ENCODE data around the gene ARL3.
A peak's percentile ranks its signal among the peaks of the same experiment; 100 is the strongest.

Gene ARL3

GRCh38 chr10:102714621-102715455 is 641 bp upstream of the ARL3 start, which contains the start of gene SFXN2:
Gene SFXN2 (plus strand): TSS chr10:102714636. CDS start chr10:102726637, 12,001 bp downstream.
- Histone ChIP-seq H3K27me3 (ENCODE audit: insufficient read depth, low read length) (no peaks in the 10 kb centered on the region), H3K4me1 (ENCODE audit: insufficient read depth, low read length) (peaks cover 24% of the 10 kb centered on the region), H3K9ac (ENCODE audit: low read depth, low read length) (peak within 1 kb of the TSS; percentile 93), H3K4me3 (ENCODE audit: low read length) (peak within 1 kb of the TSS; percentile 96), H3K9me3 (ENCODE audit: insufficient read depth, low read depth, low read length) (no peaks in the 10 kb centered on the region), H3K36me3 (ENCODE audit: insufficient read depth, low read depth, low read length) (peaks cover 26% of the 10 kb centered on the region), H3K27ac (ENCODE audit: low read length) (peak within 1 kb of the TSS; percentile 93)

- Histone ChIP-seq H3K36me3 (ENCODE audit: insufficient read depth, low read depth, low read length) (peaks cover 21% of the 10 kb centered on the region), H3K4me1 (ENCODE audit: insufficient read depth, low read length) (peaks cover 23% of the 10 kb centered on the region), H3K9me3 (ENCODE audit: insufficient read depth, low read depth, low read length) (no peaks in the 10 kb centered on the region), H3K27me3 (ENCODE audit: insufficient read depth, low read length) (no peaks in the 10 kb centered on the region), H3K4me3 (ENCODE audit: low read length) (peak overlapping the region; percentile 96), H3K27ac (ENCODE audit: low read length) (peak overlapping the region; percentile 93), H3K9ac (ENCODE audit: low read depth, low read length) (peak overlapping the region; percentile 93)
Observed at GRCh38 chr10:102713539-102713813, 721 bp downstream of the ARL3 start.

- peak overlapping the region; percentile 93 for H3K9ac ChIP-seq (ENCODE audit: low read depth, low read length)
- no peaks in the 10 kb centered on the region for H3K9me3 ChIP-seq (ENCODE audit: insufficient read depth, low read depth, low read length)
- peaks cover 16% of the 10 kb centered on the region for H3K36me3 ChIP-seq (ENCODE audit: insufficient read depth, low read depth, low read length)
- peaks cover 19% of the 10 kb centered on the region for H3K4me1 ChIP-seq (ENCODE audit: insufficient read depth, low read length)
- H3K27me3 ChIP-seq (ENCODE audit: insufficient read depth, low read length) = no peaks in the 10 kb centered on the region
- peak overlapping the region; percentile 93 for H3K27ac ChIP-seq (ENCODE audit: low read length)
- peak overlapping the region; percentile 96 for H3K4me3 ChIP-seq (ENCODE audit: low read length)
Observed at GRCh38 chr10:102712843-102713538, 1.2 kb downstream of the ARL3 start.

GRCh38 chr10:102712089-102712488 is 2.1 kb downstream of the ARL3 start:
- Histone ChIP-seq H3K36me3 (ENCODE audit: insufficient read depth, low read depth, low read length) (0 out of 2 replicates have a peak, but pooled peaks cover 7% of the 10 kb centered on the region), H3K9me3 (ENCODE audit: insufficient read depth, low read depth, low read length) (no peaks in the 10 kb centered on the region), H3K27ac (ENCODE audit: low read length) (no peak overlapping the region), H3K27me3 (ENCODE audit: insufficient read depth, low read length) (no peaks in the 10 kb centered on the region), H3K9ac (ENCODE audit: low read depth, low read length) (no peak overlapping the region), H3K4me3 (ENCODE audit: low read length) (no peak overlapping the region), H3K4me1 (ENCODE audit: insufficient read depth, low read length) (peaks cover 14% of the 10 kb centered on the region; the same call in 1 of the 2 replicates)

GRCh38 chr10:102710609-102711008 is 3.6 kb downstream of the ARL3 start:
- H3K9ac ChIP-seq (ENCODE audit: low read depth, low read length) = no peak overlapping the region
- no peak overlapping the region for H3K4me3 ChIP-seq (ENCODE audit: low read length)
- no peaks in the 10 kb centered on the region for H3K36me3 ChIP-seq (ENCODE audit: insufficient read depth, low read depth, low read length)
- no peak overlapping the region for H3K27ac ChIP-seq (ENCODE audit: low read length)
- no peaks in the 10 kb centered on the region for H3K27me3 ChIP-seq (ENCODE audit: insufficient read depth, low read length)
- peaks cover 7% of the 10 kb centered on the region; the same call in 1 of the 2 replicates for H3K4me1 ChIP-seq (ENCODE audit: insufficient read depth, low read length)
- H3K9me3 ChIP-seq (ENCODE audit: insufficient read depth, low read depth, low read length) = no peaks in the 10 kb centered on the region

GRCh38 chr10:102705531-102705930 is 8.7 kb downstream of the ARL3 start:
- no peak overlapping the region for H3K4me3 ChIP-seq (ENCODE audit: low read length)
- H3K4me1 ChIP-seq (ENCODE audit: insufficient read depth, low read length) = no peaks in the 10 kb centered on the region
- H3K9me3 ChIP-seq (ENCODE audit: insufficient read depth, low read depth, low read length) = no peaks in the 10 kb centered on the region
- H3K27ac ChIP-seq (ENCODE audit: low read length) = no peak overlapping the region
- H3K36me3 ChIP-seq (ENCODE audit: insufficient read depth, low read depth, low read length) = 0 out of 2 replicates have a peak, but pooled peaks cover 3% of the 10 kb centered on the region
- H3K9ac ChIP-seq (ENCODE audit: low read depth, low read length) = no peak overlapping the region
- H3K27me3 ChIP-seq (ENCODE audit: insufficient read depth, low read length) = no peaks in the 10 kb centered on the region

GRCh38 chr10:102704915-102705314 is 9.3 kb downstream of the ARL3 start:
- H3K9ac ChIP-seq (ENCODE audit: low read depth, low read length) = no peak overlapping the region
- H3K4me1 ChIP-seq (ENCODE audit: insufficient read depth, low read length) = no peaks in the 10 kb centered on the region

GRCh38 chr10:102702742-102703141 is 11.5 kb downstream of the ARL3 start:
- H3K4me3 ChIP-seq (ENCODE audit: low read length) = no peak overlapping the region
- H3K36me3 ChIP-seq (ENCODE audit: insufficient read depth, low read depth, low read length) = peaks cover 21% of the 10 kb centered on the region
- H3K9ac ChIP-seq (ENCODE audit: low read depth, low read length) = no peak overlapping the region
- no peaks in the 10 kb centered on the region for H3K27me3 ChIP-seq (ENCODE audit: insufficient read depth, low read length)
- no peaks in the 10 kb centered on the region for H3K4me1 ChIP-seq (ENCODE audit: insufficient read depth, low read length)
- H3K27ac ChIP-seq (ENCODE audit: low read length) = no peak overlapping the region
- H3K9me3 ChIP-seq (ENCODE audit: insufficient read depth, low read depth, low read length) = no peaks in the 10 kb centered on the region

More at GRCh38 chr10:102704915-102705314, 9.3 kb downstream of the ARL3 start:
- H3K27me3 ChIP-seq (ENCODE audit: insufficient read depth, low read length) = no peaks in the 10 kb centered on the region
- no peaks in the 10 kb centered on the region for H3K9me3 ChIP-seq (ENCODE audit: insufficient read depth, low read depth, low read length)
- H3K27ac ChIP-seq (ENCODE audit: low read length) = no peak overlapping the region
- H3K36me3 ChIP-seq (ENCODE audit: insufficient read depth, low read depth, low read length) = 0 out of 2 replicates have a peak, but pooled peaks cover 3% of the 10 kb centered on the region
- no peak overlapping the region for H3K4me3 ChIP-seq (ENCODE audit: low read length)

- Histone ChIP-seq H3K4me3 (ENCODE audit: low read length) (no peak overlapping the region), H3K9ac (ENCODE audit: low read depth, low read length) (no peak overlapping the region), H3K36me3 (ENCODE audit: insufficient read depth, low read depth, low read length) (peaks cover 29% of the 10 kb centered on the region), H3K9me3 (ENCODE audit: insufficient read depth, low read depth, low read length) (no peaks in the 10 kb centered on the region), H3K4me1 (ENCODE audit: insufficient read depth, low read length) (no peaks in the 10 kb centered on the region), H3K27me3 (ENCODE audit: insufficient read depth, low read length) (no peaks in the 10 kb centered on the region), H3K27ac (ENCODE audit: low read length) (no peak overlapping the region)
Observed at GRCh38 chr10:102701796-102702195, 12.4 kb downstream of the ARL3 start.

GRCh38 chr10:102701272-102701671 is 12.9 kb downstream of the ARL3 start:
- H3K9ac ChIP-seq (ENCODE audit: low read depth, low read length) = no peak overlapping the region
- no peaks in the 10 kb centered on the region for H3K4me1 ChIP-seq (ENCODE audit: insufficient read depth, low read length)
- no peaks in the 10 kb centered on the region for H3K9me3 ChIP-seq (ENCODE audit: insufficient read depth, low read depth, low read length)
- H3K27ac ChIP-seq (ENCODE audit: low read length) = no peak overlapping the region
- no peaks in the 10 kb centered on the region for H3K27me3 ChIP-seq (ENCODE audit: insufficient read depth, low read length)
- H3K4me3 ChIP-seq (ENCODE audit: low read length) = no peak overlapping the region
- peaks cover 33% of the 10 kb centered on the region for H3K36me3 ChIP-seq (ENCODE audit: insufficient read depth, low read depth, low read length)

GRCh38 chr10:102698894-102699293 is 15.3 kb downstream of the ARL3 start:
- Histone ChIP-seq H3K27me3 (ENCODE audit: insufficient read depth, low read length) (no peaks in the 10 kb centered on the region), H3K9ac (ENCODE audit: low read depth, low read length) (no peak overlapping the region), H3K27ac (ENCODE audit: low read length) (no peak overlapping the region), H3K9me3 (ENCODE audit: insufficient read depth, low read depth, low read length) (no peaks in the 10 kb centered on the region), H3K4me1 (ENCODE audit: insufficient read depth, low read length) (no peaks in the 10 kb centered on the region), H3K4me3 (ENCODE audit: low read length) (no peak overlapping the region), H3K36me3 (ENCODE audit: insufficient read depth, low read depth, low read length) (peaks cover 40% of the 10 kb centered on the region)

GRCh38 chr10:102696736-102697135 is 17.5 kb downstream of the ARL3 start:
- H3K27me3 ChIP-seq (ENCODE audit: insufficient read depth, low read length) = no peaks in the 10 kb centered on the region
- H3K9ac ChIP-seq (ENCODE audit: low read depth, low read length) = no peak overlapping the region
- H3K36me3 ChIP-seq (ENCODE audit: insufficient read depth, low read depth, low read length) = peaks cover 37% of the 10 kb centered on the region
- H3K27ac ChIP-seq (ENCODE audit: low read length) = no peak overlapping the region
- no peaks in the 10 kb centered on the region for H3K4me1 ChIP-seq (ENCODE audit: insufficient read depth, low read length)
- H3K9me3 ChIP-seq (ENCODE audit: insufficient read depth, low read depth, low read length) = no peaks in the 10 kb centered on the region
- H3K4me3 ChIP-seq (ENCODE audit: low read length) = no peak overlapping the region
